Fibroblast of skin of abdomen (primary cell): ENCODE data around the gene FCAR.
"Not testable (repeated sequence)": the region's sequence is repeated elsewhere in the genome, so short reads cannot be mapped to it uniquely, and the experiment has no call there.

Experiments
- DNase-seq: peaks from one replicate; pipeline ENCODE4 v3.0.0-alpha.2; 2013

FCAR gene

GRCh38 chr19:54894106-54894505 is 20.1 kb downstream of the FCAR start:
- not testable (repeated sequence) for DNase-seq

DNA sequence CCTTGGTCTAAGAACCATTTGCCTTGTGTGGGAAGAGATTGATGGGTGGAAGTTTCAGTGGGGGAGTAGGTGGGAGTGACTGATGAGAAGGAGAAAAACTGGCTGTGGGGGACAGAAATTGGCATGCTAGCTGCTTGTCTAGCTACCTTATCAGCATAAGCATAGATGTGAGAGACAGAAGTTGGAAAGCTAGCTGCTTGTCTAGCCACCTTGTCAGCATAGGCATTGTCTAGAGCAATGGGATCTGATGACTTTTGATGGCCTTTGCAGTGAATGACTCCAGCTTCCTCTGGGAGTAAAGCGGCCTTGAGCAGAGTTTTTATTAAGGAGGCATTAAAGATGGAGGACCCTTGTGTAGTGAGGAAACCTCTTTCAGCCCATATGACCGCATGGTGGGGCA is 22.0 kb downstream of the FCAR start:
- no peak for DNase-seq

- DNase-seq, result not testable (repeated sequence)
Observed at GRCh38 chr19:54898685-54899084, 24.6 kb downstream of the FCAR start.

- not testable (repeated sequence) for DNase-seq
Observed at GRCh38 chr19:54899646-54900045, 25.6 kb downstream of the FCAR start.

- not testable (repeated sequence) for DNase-seq
Observed at GRCh38 chr19:54901153-54901552, 27.1 kb downstream of the FCAR start.

DNA sequence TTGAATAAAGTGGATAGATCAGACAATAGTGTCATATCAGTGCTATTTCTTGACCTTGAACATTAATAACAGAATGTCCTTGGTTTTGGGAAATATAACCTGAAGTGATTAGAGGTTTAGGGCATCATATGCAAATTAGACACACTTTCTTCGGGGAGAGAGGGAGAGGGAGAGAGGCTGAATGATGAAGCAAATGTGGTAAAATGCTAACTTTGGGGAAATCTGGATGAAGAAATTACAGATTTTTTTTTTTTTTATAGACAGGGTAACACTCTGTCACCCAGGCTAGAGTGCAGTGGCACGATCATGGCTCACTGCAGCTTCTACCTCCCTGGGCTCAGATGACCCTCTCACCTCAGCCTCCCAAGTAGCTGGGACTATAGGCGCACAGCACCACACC is 28.0 kb downstream of the FCAR start:
- no peak for DNase-seq

GRCh38 chr19:54903303-54903702 is 29.3 kb downstream of the FCAR start:
- no peak for DNase-seq

GRCh38 chr19:54904261-54904660 is 30.2 kb downstream of the FCAR start:
- not testable (repeated sequence) for DNase-seq

GRCh38 chr19:54905421-54905802 is 31.4 kb downstream of the FCAR start:
- no peak for DNase-seq

DNA sequence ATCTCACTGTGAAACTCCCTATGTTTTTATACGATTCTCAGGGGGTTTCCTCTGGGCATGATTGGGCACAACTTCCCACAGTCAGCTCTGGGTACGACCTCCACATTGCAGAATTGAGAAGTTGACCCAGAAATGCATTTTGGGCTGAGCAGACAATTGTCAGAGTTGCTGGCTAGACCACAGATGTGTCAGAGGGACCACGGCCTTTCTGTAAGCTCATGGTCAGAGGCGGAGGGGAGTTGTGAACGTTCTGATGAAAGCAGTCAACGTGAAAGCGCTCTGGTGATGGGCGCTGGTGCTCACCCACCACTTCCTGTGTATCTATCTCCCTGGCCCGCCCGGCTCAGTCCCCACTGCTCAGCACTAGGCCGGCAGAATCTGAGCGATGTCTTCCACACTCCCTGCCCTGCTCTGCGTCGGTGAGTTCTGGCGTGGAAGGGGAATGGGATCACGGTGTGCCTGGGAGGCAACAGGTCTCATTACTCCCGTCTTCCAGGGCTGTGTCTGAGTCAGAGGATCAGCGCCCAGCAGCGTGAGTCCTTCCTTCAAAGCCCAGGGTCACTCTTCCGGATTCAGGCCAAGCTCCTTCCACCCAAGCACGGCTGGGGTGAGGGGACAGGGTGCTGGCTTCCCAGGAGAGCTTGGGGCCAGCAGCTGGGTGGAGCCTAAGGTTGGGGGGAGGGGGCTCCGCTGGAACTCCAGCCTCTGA is 31.9 kb downstream of the FCAR start, which contains the start of gene NCR1:
TSS of gene NCR1 (plus strand) at position 346 of the 709 bp plus-strand sequence. CDS start at position 386, 40 bp downstream.
- DNase-seq, result no peak

GRCh38 chr19:54906819-54907218 is 32.8 kb downstream of the FCAR start:
- DNase-seq, result no peak

- DNase-seq, result not testable (repeated sequence)
Observed at GRCh38 chr19:54907899-54908298, 33.9 kb downstream of the FCAR start.

DNA sequence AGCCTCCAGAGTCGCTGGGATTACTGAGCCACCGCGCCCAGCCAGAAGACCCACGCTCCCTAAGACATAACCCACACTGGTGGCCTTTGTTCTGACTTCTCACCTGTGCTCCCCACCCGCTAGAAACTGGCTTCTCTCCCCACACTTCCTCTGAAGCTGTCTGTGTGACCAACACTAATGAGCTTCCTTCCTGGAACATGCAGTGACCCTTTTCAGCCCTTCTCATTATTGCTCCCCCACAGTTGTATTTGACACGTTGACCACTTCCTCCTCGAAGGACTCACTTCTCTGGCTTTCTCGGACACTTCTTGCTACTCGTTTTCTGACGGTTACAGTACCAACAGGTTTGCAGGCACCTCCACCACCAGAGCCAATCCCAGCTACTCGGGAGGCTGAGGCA is 42.8 kb downstream of the FCAR start:
- no peak for DNase-seq

GRCh38 chr19:54918499-54918898 is 44.5 kb downstream of the FCAR start:
- DNase-seq, result no peak

- not testable (repeated sequence) for DNase-seq
Observed at GRCh38 chr19:54919646-54920563, 45.9 kb downstream of the FCAR start.

- no peak for DNase-seq
Observed at GRCh38 chr19:54921082-54921481, 47.0 kb downstream of the FCAR start.

GRCh38 chr19:54923276-54923675 is 49.2 kb downstream of the FCAR start:
- DNase-seq, result no peak

DNA sequence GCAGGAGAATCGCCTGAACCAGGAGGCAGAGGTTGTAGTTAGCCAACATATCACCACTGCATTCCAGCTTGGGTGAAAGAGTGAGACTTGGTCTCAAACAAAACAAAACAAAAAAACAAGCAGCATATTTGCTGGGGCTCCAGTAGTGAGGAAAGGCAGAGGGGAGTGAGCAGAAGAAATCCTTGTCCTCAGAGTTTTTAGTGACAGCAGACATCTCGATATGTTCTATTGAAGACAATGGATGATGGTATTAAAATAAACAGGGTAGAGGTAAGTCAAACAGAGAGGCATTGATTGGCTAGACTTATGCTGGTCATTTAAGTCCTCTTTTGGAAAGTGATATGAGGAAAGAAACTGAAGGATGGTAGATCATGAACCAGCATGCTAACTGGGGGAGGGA is 54.3 kb downstream of the FCAR start:
- no peak for DNase-seq

DNA sequence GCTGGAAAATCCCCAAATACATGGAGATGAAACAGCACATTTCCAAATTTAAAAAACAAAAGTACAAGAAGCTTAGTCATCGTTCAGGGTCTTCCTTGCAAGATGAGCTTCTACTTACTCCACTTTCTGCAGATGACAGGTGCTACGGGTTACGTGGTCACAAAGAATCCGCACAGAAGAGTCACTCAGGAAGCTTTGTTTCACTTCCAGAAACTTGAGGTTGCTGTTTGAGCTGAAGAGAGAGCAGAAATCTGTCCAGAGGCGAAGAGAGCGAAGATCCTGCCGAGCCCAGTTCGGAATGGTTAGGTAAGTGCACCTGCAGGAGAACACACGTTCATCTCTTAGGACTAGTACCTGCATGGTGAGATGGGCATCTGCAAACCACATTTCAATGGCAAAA is 63.9 kb downstream of the FCAR start:
- DNase-seq, result no peak

DNA sequence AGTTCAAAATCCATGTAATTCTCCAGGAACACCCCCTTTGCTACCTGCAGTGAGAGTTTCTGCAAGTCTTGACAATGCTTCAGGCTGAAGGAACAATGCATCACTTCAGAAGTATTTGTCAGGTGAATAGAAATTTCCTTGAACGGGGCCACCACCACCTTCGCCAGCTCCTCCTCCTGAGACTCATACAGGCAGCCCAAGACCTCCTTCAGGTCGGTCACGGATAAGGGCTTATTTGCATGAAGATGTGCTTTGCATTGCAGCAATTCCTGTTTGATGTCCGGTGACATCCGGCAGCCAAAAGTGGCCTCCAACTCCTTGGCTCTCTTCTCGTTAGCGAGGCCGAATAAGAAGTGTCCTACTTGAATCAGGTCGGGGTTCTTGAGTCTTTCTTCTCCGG is 64.9 kb downstream of the FCAR start:
- DNase-seq, result no peak

- DNase-seq, result not testable (repeated sequence)
Observed at GRCh38 chr19:54939538-54939937, 65.5 kb downstream of the FCAR start.
